OCI-LY7 (cell line): ENCODE data around the gene HERC6. TPM values are rescaled to one million over a fixed set of nuclear protein-coding genes. Genes with fewer than 3 reads are reported as not detected.

Experiments used
- BruUV-seq: library from RNA; stranded (reverse); fragments of 400-500 nt; replicated peaks from 2 replicates; lab custom pipeline; 2021; lab: Mats Ljungman, UMichigan
- CTCF ChIA-PET: fragments of 300-600 bp; sonication (Branson Sonifier 250); formaldehyde crosslinking; loops from one replicate; lab custom pipeline; 2022; ENCODE audit warnings: antibody characterized with exemption; ENCODE audit not compliant: unreplicated experiment; lab: Charles Lee
- POLR2A ChIA-PET: fragments of 300-600 bp; sonication (Branson Sonifier 250); formaldehyde crosslinking; loops from one replicate; lab custom pipeline; 2022; ENCODE audit warnings: antibody characterized with exemption; lab: Charles Lee
- DNase-seq: peaks from one replicate; pipeline ENCODE4 v3.0.0-alpha.2; 2015; ENCODE audit warnings: low spot score
- H2AFZ ChIP-seq: fragments of 200-600 bp; sonication (generic), shearing (Covaris generic); 2 replicates; pipeline ENCODE4 v1.6.1; 2014; ENCODE audit warnings: mild to moderate bottlenecking, antibody characterized with exemption, low read length, moderate library complexity
- H3K27ac ChIP-seq: fragments of 200-600 bp; sonication (generic); 2 replicates; pipeline ENCODE4 v1.5.1; 2014; ENCODE audit warnings: mixed run types, low read depth, mild to moderate bottlenecking, moderate library complexity, low read length, inconsistent platforms; ENCODE audit not compliant: poor library complexity, severe bottlenecking
- H3K36me3 ChIP-seq: fragments of 200-600 bp; sonication (generic); 2 replicates; pipeline ENCODE4 v1.6.1; 2014; ENCODE audit warnings: mild to moderate bottlenecking, antibody characterized with exemption, low read length, moderate library complexity, mixed read lengths; ENCODE audit not compliant: insufficient read depth
- H3K4me1 ChIP-seq: fragments of 200-600 bp; sonication (generic); 2 replicates; pipeline ENCODE4 v1.5.1; 2014; ENCODE audit warnings: mild to moderate bottlenecking, low read length; ENCODE audit not compliant: insufficient read depth, poor library complexity, severe bottlenecking
- H3K4me2 ChIP-seq: fragments of 200-600 bp; sonication (generic); 2 replicates; pipeline ENCODE4 v1.6.1; 2014; ENCODE audit warnings: mild to moderate bottlenecking, low read length
- H3K4me3 ChIP-seq: fragments of 200-600 bp; sonication (generic); 2 replicates; pipeline ENCODE4 v1.5.1; 2014; ENCODE audit warnings: mild to moderate bottlenecking, low read depth, low read length; ENCODE audit not compliant: poor library complexity, severe bottlenecking
- H3K79me2 ChIP-seq: fragments of 200-600 bp; sonication (generic); 2 replicates; pipeline ENCODE4 v1.6.1; 2016; ENCODE audit warnings: low read depth, mild to moderate bottlenecking, low read length, moderate library complexity, mixed read lengths; ENCODE audit not compliant: insufficient read depth
- H3K9me2 ChIP-seq: fragments of 200-600 bp; sonication (generic); 2 replicates; pipeline ENCODE4 v1.6.1; 2016; ENCODE audit warnings: mild to moderate bottlenecking, low read length, mixed read lengths; ENCODE audit not compliant: insufficient read depth
- H3K9me3 ChIP-seq: fragments of 200-600 bp; sonication (generic); 2 replicates; pipeline ENCODE4 v1.6.1; 2014; ENCODE audit warnings: mild to moderate bottlenecking, mixed run types, low read length, mixed read lengths
- H4K20me1 ChIP-seq: fragments of 200-600 bp; sonication (generic); 2 replicates; pipeline ENCODE4 v1.6.1; 2014; ENCODE audit warnings: mild to moderate bottlenecking, antibody characterized with exemption, low read length, moderate library complexity, mixed read lengths; ENCODE audit not compliant: insufficient read depth
- EZH2phosphoT487 ChIP-seq: fragments of 200-600 bp; sonication (generic); IDR thresholded peaks from 2 replicates; pipeline ENCODE4 v1.6.1; 2018; ENCODE audit warnings: low read depth, borderline replicate concordance, mild to moderate bottlenecking, mixed run types, antibody characterized with exemption, low read length, moderate library complexity, mixed read lengths
- intact Hi-C: fragments of 100-400 bp; cut with micrococcal nuclease; formaldehyde crosslinking; loops from one replicate; pipeline ENCODE4 v1.10.0; 2022; ENCODE audit not compliant: unreplicated experiment
- total RNA-seq, 2 experiments: library from RNA; depleted of rRNA in 1 of 2; stranded (reverse); fragments of >200 nt in 1 of 2; shearing (Covaris generic) in 1 of 2; gene quantifications; 2 replicates each; pipeline ENCODE4 v1.2.3, GENCODE V29; 2014 to 2022
- TF ChIP-seq, protein P1 (sequence below): fragments of 200-600 bp; sonication (generic); conservative IDR thresholded peaks from 2 replicates; pipeline ENCODE4 v1.5.1; 2014; ENCODE audit warnings: mild to moderate bottlenecking, antibody characterized with exemption, low read length, moderate library complexity, mixed read lengths

Gene HERC6
- total RNA-seq, 2 experiments from 2014 or later, result 0.09 to 0.51 TPM

- BruUV-seq, result no TSS peak
- POLR2A ChIA-PET, result no interaction called here
- CTCF ChIA-PET, result no interaction called here
Measured at GRCh38 chr4:88350786-88351185, 27.9 kb upstream of the HERC6 start.

DNA sequence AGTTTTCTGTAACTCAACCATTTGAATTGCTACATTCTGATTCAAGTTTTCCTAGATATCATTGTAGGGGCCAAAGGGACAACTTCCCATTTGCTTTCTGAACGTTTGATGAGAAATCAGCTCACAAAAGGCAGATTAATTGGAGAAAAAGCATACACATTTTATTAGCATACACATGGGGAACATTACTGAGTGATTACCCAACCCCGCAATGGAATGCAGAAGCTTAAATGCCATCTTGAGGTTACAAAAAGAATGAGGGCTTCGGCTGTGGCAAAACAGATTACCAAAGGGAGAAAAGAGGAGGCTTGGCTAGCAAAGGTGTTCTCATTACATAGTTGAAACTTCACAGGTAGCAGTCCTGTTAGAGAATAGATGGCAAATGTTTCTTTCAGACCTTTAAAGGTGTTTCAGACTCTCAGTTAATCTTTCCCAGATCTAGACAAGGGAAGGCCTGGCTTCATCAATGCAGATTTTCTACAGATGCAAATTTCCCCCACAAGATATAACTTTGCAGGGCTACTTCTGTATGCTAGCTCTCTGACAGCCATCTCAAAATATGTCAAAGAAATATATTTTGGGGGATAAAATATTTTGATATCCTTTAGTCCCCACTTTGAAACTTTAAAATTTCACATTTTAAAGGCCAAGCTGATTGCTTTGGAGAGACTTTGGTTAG is 26.5 kb upstream of the HERC6 start:
- no peaks in the 10 kb centered on the region for H3K9me2 ChIP-seq
- intact Hi-C loops, result no loop called here
- ChIA-PET POLR2A (no interaction called here), CTCF (no interaction called here)
- no peaks in the 10 kb centered on the region for H3K4me1 ChIP-seq
- no peak for DNase-seq
- H3K4me2 ChIP-seq, result no peak overlapping the region
- no peaks in the 10 kb centered on the region for H3K79me2 ChIP-seq
- no peaks in the 10 kb centered on the region for H3K36me3 ChIP-seq
- H3K27ac ChIP-seq, result no peak overlapping the region
- H2AFZ ChIP-seq, result no peak overlapping the region
- H4K20me1 ChIP-seq, result no peaks in the 10 kb centered on the region
- no peak overlapping the region for H3K4me3 ChIP-seq
- TF ChIP-seq EZH2phosphoT487, result no peak
- TF ChIP-seq, protein P1, sequence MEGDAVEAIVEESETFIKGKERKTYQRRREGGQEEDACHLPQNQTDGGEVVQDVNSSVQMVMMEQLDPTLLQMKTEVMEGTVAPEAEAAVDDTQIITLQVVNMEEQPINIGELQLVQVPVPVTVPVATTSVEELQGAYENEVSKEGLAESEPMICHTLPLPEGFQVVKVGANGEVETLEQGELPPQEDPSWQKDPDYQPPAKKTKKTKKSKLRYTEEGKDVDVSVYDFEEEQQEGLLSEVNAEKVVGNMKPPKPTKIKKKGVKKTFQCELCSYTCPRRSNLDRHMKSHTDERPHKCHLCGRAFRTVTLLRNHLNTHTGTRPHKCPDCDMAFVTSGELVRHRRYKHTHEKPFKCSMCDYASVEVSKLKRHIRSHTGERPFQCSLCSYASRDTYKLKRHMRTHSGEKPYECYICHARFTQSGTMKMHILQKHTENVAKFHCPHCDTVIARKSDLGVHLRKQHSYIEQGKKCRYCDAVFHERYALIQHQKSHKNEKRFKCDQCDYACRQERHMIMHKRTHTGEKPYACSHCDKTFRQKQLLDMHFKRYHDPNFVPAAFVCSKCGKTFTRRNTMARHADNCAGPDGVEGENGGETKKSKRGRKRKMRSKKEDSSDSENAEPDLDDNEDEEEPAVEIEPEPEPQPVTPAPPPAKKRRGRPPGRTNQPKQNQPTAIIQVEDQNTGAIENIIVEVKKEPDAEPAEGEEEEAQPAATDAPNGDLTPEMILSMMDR, result no peak
- H3K9me3 ChIP-seq, result peaks cover 30% of the 10 kb centered on the region
- BruUV-seq, result no TSS peak

More at GRCh38 chr4:88350786-88351185, 27.9 kb upstream of the HERC6 start:
- DNase-seq, result no peak
- peaks cover 30% of the 10 kb centered on the region for H3K9me3 ChIP-seq
- H2AFZ ChIP-seq, result no peak overlapping the region
- H3K4me1 ChIP-seq, result no peaks in the 10 kb centered on the region
- TF ChIP-seq, protein P1, result no peak
- no peak for TF ChIP-seq EZH2phosphoT487
- H3K4me2 ChIP-seq, result no peak overlapping the region
- H3K4me3 ChIP-seq, result no peak overlapping the region
- H3K27ac ChIP-seq, result no peak overlapping the region
- no peaks in the 10 kb centered on the region for H3K9me2 ChIP-seq
- intact Hi-C loops, result no loop called here
- H3K79me2 ChIP-seq, result no peaks in the 10 kb centered on the region
- no peaks in the 10 kb centered on the region for H3K36me3 ChIP-seq
- no peaks in the 10 kb centered on the region for H4K20me1 ChIP-seq

DNA sequence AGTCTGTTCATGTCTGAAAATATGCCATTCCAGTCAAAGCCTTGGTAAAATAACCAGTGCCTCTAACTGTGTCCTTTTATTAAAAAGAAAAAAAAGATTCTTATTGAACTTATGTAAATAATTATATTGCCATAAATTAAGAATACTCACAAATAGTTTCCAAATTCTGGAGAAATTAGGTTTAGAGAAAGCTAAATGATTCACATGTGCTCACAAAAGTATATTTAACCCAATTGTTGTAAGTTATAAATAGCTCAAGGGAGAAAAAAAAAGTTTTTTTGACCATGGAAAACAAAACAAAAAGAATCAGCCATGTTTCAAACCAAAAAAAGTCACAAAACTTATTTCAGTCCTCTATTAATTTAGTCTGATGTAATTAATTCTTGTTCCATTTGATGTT is 25.3 kb upstream of the HERC6 start:
- no peaks in the 10 kb centered on the region for H3K4me1 ChIP-seq
- ChIA-PET POLR2A (no interaction called here), CTCF (no interaction called here)
- H3K27ac ChIP-seq, result no peak overlapping the region
- H3K9me2 ChIP-seq, result no peaks in the 10 kb centered on the region
- no peak overlapping the region for H3K4me2 ChIP-seq
- BruUV-seq, result no TSS peak
- no peaks in the 10 kb centered on the region for H4K20me1 ChIP-seq
- TF ChIP-seq, protein P1, result no peak
- TF ChIP-seq EZH2phosphoT487, result no peak
- peak; percentile 29 for DNase-seq
- H3K9me3 ChIP-seq, result peaks cover 30% of the 10 kb centered on the region
- H3K36me3 ChIP-seq, result no peaks in the 10 kb centered on the region
- intact Hi-C loops, result no loop called here
- no peaks in the 10 kb centered on the region for H3K79me2 ChIP-seq
- H2AFZ ChIP-seq, result no peak overlapping the region
- H3K4me3 ChIP-seq, result no peak overlapping the region
